CD14-positive monocyte (primary cell): Measurements from ENCODE around the gene ZNF488. TPM values are rescaled to one million over a fixed set of nuclear protein-coding genes. Genes with fewer than 3 reads are reported as not detected.

Source experiments
- DNase-seq, 3 donors: peaks; one replicate each; pipeline ENCODE4 v3.0.0-alpha.2; 2011 to 2022
- H2AFZ ChIP-seq: 2 replicates; pipeline ENCODE4 v1.6.0; 2012; ENCODE audit warnings: mild to moderate bottlenecking, low read depth, low read length, inconsistent platforms; ENCODE audit not compliant: insufficient read depth, poor library complexity, severe bottlenecking
- H3K27ac ChIP-seq, 2 donors: 1 replicate in 1 of 2; 2 replicates in 1 of 2; pipeline ENCODE4 v1.5.1; 2012 to 2013; ENCODE audit warnings: low read length in 2 of 2, control low read depth in 1 of 2, inconsistent platforms in 1 of 2, low read depth in 1 of 2, mild to moderate bottlenecking in 1 of 2
- H3K27me3 ChIP-seq, 2 donors: one replicate each; pipeline versions ENCODE4 v1.6.0 to v1.6.1; 2011 to 2013; ENCODE audit warnings: low read length in 2 of 2; ENCODE audit not compliant: control insufficient read depth in 2 of 2, insufficient read depth in 2 of 2
- H3K36me3 ChIP-seq, 2 donors: replicated peaks in 1 of 2; 1 replicate in 1 of 2; 2 replicates in 1 of 2; pipeline versions ENCODE4 v1.5.1 to v1.6.1; 2012 to 2013; ENCODE audit warnings: low read length in 2 of 2, control low read depth in 1 of 2, inconsistent platforms in 1 of 2, mild to moderate bottlenecking in 1 of 2; ENCODE audit not compliant: insufficient read depth in 2 of 2, control insufficient read depth in 1 of 2
- H3K4me1 ChIP-seq, 2 donors: 1 replicate in 1 of 2; 2 replicates in 1 of 2; pipeline versions ENCODE4 v1.5.1 to v1.6.1; 2012 to 2013; ENCODE audit warnings: low read length in 2 of 2, control low read depth in 1 of 2, inconsistent platforms in 1 of 2, mild to moderate bottlenecking in 1 of 2, moderate library complexity in 1 of 2; ENCODE audit not compliant: insufficient read depth in 2 of 2, control insufficient read depth in 1 of 2
- H3K4me2 ChIP-seq: replicated peaks from 2 replicates; pipeline ENCODE3; 2012; ENCODE audit warnings: low read length, moderate library complexity, mild to moderate bottlenecking; ENCODE audit not compliant: poor library complexity, severe bottlenecking; ENCODE audit errors: extremely low read depth
- H3K4me3 ChIP-seq, 3 experiments: fragments of 200-600 bp in 1 of 3; sonication (generic) in 1 of 3; replicated peaks in 1 of 3; 1 replicate in 2 of 3; 2 replicates in 1 of 3; pipeline ENCODE4 v1.5.1; 2011 to 2013; ENCODE audit warnings: low read length in 3 of 3, mild to moderate bottlenecking in 3 of 3, control low read depth in 2 of 3, low read depth in 2 of 3, inconsistent platforms in 1 of 3, moderate library complexity in 1 of 3
- H3K79me2 ChIP-seq: 2 replicates; pipeline ENCODE4 v1.6.0; 2012; ENCODE audit warnings: mild to moderate bottlenecking, control low read depth, inconsistent platforms, low read length, moderate library complexity; ENCODE audit not compliant: insufficient read depth
- H3K9ac ChIP-seq: 2 replicates; pipeline ENCODE4 v1.6.0; 2017; ENCODE audit warnings: low read length, mild to moderate bottlenecking; ENCODE audit not compliant: insufficient read depth, poor library complexity, severe bottlenecking
- H3K9me3 ChIP-seq, 2 donors: replicated peaks in 1 of 2; 1 replicate in 1 of 2; 2 replicates in 1 of 2; pipeline versions ENCODE4 v1.5.1 to v1.6.1; 2012 to 2013; ENCODE audit warnings: low read length in 2 of 2, control low read depth in 1 of 2; ENCODE audit not compliant: control insufficient read depth in 1 of 2, insufficient read depth in 1 of 2
- H4K20me1 ChIP-seq: 2 replicates; pipeline ENCODE4 v1.6.0; 2012; ENCODE audit warnings: mild to moderate bottlenecking, low read length, control low read depth, moderate library complexity; ENCODE audit not compliant: insufficient read depth
- H3K27ac Mint-ChIP-seq, 7 donors: one replicate each; pipeline ENCODE4 v1.8.0; 2020; ENCODE audit warnings: mild to moderate bottlenecking in 7 of 7, mixed read lengths in 7 of 7, moderate library complexity in 6 of 7, inconsistent platforms in 2 of 7
- H3K27me3 Mint-ChIP-seq, 3 donors: one replicate each; pipeline ENCODE4 v1.8.0; 2021 to 2022; ENCODE audit warnings: low read depth in 3 of 3, mild to moderate bottlenecking in 3 of 3, mixed read lengths in 3 of 3, moderate library complexity in 3 of 3, inconsistent platforms in 1 of 3
- H3K36me3 Mint-ChIP-seq, 2 donors: one replicate each; pipeline ENCODE4 v1.8.0; 2020; ENCODE audit warnings: mixed read lengths in 2 of 2, inconsistent platforms in 1 of 2, mild to moderate bottlenecking in 1 of 2
- H3K4me1 Mint-ChIP-seq: one replicate; pipeline ENCODE4 v1.8.0; 2020; ENCODE audit warnings: mild to moderate bottlenecking, mixed read lengths
- H3K4me3 Mint-ChIP-seq, 2 donors: one replicate each; pipeline ENCODE4 v1.8.0; 2020; ENCODE audit warnings: mild to moderate bottlenecking in 2 of 2, mixed read lengths in 2 of 2, moderate library complexity in 1 of 2
- H3K9me3 Mint-ChIP-seq, 7 donors: one replicate each; pipeline ENCODE4 v1.8.0; 2020 to 2022; ENCODE audit warnings: mixed read lengths in 7 of 7, mild to moderate bottlenecking in 6 of 7, moderate library complexity in 6 of 7, inconsistent platforms in 2 of 7
- CTCF ChIP-seq: fragments of 200-600 bp; IDR thresholded peaks from one replicate; pipeline ENCODE4 v1.8.0; 2022; ENCODE audit warnings: antibody characterized with exemption, mild to moderate bottlenecking
- WGBS: methylation state at CpG from one replicate; pipeline ENCODE4 v1.1.5; 2013; ENCODE audit warnings: missing lambda C conversion rate; ENCODE audit not compliant: insufficient coverage; 5-methylcytosine and 5-hydroxymethylcytosine counted together
- intact Hi-C, 2 donors: fragments of 100-400 bp; cut with micrococcal nuclease; formaldehyde crosslinking; loops; one replicate each; pipeline versions ENCODE4 v1.15.0 to v1.15.1; 2023
- polyA plus RNA-seq, 3 donors: library from polyadenylated mRNA; depleted of rRNA in 1 of 3; unstranded in 2 of 3; stranded (reverse) in 1 of 3; fragments of 300-500 nt in 2 of 3; fragments of >200 nt in 1 of 3; fragmentation: Illumina TruSeq in 2 of 3; gene quantifications; 1 replicate in 2 of 3; 2 replicates in 1 of 3; pipeline ENCODE4 v1.2.3, GENCODE V29; 2012 to 2021

Gene ZNF488
- polyA plus RNA-seq, 3 donors = not detected

DNA sequence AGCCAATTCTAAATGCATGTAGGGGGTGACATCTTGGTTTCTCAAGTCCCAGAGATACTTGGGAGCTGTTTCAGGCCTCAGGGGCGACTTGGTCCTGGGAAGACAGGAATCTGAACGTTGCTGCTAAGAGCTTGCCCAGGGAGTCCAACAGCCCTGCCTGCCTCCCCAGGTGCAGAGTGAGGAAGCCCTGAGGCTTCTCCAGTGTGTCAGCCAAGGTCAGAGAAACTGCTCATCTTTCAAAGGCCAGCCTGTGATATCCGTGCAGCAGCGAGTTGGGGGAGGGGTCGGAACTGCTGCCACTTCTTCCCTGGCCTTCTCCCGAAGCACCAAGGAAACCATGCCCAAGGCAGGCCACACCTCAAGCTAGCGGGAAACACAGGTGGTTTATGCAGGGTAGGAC is 52.1 kb downstream of the ZNF488 start:
- H3K36me3 ChIP-seq = no peaks in the 10 kb centered on the region
- Mint-ChIP-seq H3K9me3 (peaks cover 0 to 12% (median 3%) of the 10 kb centered on the region in 7 donors), H3K36me3 (no peaks in the 10 kb centered on the region), H3K27ac (no peak overlapping the region), H3K4me3 (no peak overlapping the region), H3K4me1 (no peaks in the 10 kb centered on the region), H3K27me3 (peaks cover 0 to 3% (median 0%) of the 10 kb centered on the region in 3 donors)
- no peaks in the 10 kb centered on the region for H3K79me2 ChIP-seq
- H4K20me1 ChIP-seq = no peaks in the 10 kb centered on the region
- no peaks in the 10 kb centered on the region for H3K27me3 ChIP-seq
- WGBS = 87% methylated on average over 5 of the region's 7 CpGs
- no peaks in the 10 kb centered on the region for H3K4me1 ChIP-seq
- DNase-seq = no peak
- TF ChIP-seq CTCF = no peak
- no peak overlapping the region for H3K4me2 ChIP-seq
- H3K9me3 ChIP-seq = no peaks in the 10 kb centered on the region
- H2AFZ ChIP-seq = no peak overlapping the region
- H3K9ac ChIP-seq = no peak overlapping the region
- no peak overlapping the region for H3K4me3 ChIP-seq
- intact Hi-C loops = no loop called here
- no peak overlapping the region for H3K27ac ChIP-seq

GRCh38 chr10:47331491-47331890 is 52.6 kb downstream of the ZNF488 start:
- Histone ChIP-seq H3K79me2 (no peaks in the 10 kb centered on the region), H4K20me1 (no peaks in the 10 kb centered on the region), H3K4me3 (no peak overlapping the region), H3K4me2 (no peak overlapping the region), H3K27ac (no peak overlapping the region), H3K27me3 (no peaks in the 10 kb centered on the region), H2AFZ (no peak overlapping the region), H3K4me1 (no peaks in the 10 kb centered on the region), H3K9me3 (no peaks in the 10 kb centered on the region), H3K36me3 (no peaks in the 10 kb centered on the region), H3K9ac (no peak overlapping the region)
- H3K27ac Mint-ChIP-seq = peak overlapping the region in 1 of 7 donors; percentile 28
- 95% methylated on average over 8 of the region's 9 CpGs for WGBS
- no peak overlapping the region for H3K4me3 Mint-ChIP-seq
- no peak for DNase-seq
- H3K9me3 Mint-ChIP-seq = peaks cover 0 to 12% (median 3%) of the 10 kb centered on the region in 7 donors
- no peaks in the 10 kb centered on the region for H3K4me1 Mint-ChIP-seq
- H3K36me3 Mint-ChIP-seq = no peaks in the 10 kb centered on the region
- TF ChIP-seq CTCF = no peak
- intact Hi-C loops = no loop called here
- peaks cover 0 to 3% (median 0%) of the 10 kb centered on the region in 3 donors for H3K27me3 Mint-ChIP-seq
